ENCODE results near the gene UBTD2.
"Not testable (repeated sequence)": the region's sequence is repeated elsewhere in the genome, so short reads cannot be mapped to it uniquely, and the experiment has no call there.

Gene UBTD2

GRCh38 chr5:172245046-172245445 is 38.5 kb downstream of the UBTD2 start:
- no peak for DNase-seq

- DNase-seq = no peak
Measured at GRCh38 chr5:172243302-172243701, 40.3 kb downstream of the UBTD2 start.

DNA sequence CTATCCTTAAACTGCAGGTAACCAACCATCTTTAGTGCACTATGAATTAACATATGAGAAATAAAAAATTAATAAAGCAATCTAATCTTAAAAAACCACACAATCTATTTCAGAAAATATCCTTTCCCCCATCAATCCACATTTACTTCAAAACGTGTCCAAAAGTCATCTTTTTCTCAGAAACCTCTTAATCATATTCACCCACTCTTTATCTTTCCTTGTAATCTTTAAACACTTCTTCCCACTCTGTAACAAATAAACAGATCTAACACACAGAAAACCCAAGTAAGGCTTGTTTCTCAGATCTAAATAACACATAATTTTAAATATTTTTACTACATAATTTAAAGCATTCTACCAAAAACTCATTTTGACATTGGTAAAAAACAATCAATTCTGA is 45.2 kb downstream of the UBTD2 start:
- no peak for DNase-seq

GRCh38 chr5:172235827-172236736 is 47.5 kb downstream of the UBTD2 start:
- DNase-seq = no peak

GRCh38 chr5:172235132-172235780 is 48.3 kb downstream of the UBTD2 start:
- no peak for DNase-seq

GRCh38 chr5:172234031-172234430 is 49.5 kb downstream of the UBTD2 start:
- DNase-seq = no peak

DNA sequence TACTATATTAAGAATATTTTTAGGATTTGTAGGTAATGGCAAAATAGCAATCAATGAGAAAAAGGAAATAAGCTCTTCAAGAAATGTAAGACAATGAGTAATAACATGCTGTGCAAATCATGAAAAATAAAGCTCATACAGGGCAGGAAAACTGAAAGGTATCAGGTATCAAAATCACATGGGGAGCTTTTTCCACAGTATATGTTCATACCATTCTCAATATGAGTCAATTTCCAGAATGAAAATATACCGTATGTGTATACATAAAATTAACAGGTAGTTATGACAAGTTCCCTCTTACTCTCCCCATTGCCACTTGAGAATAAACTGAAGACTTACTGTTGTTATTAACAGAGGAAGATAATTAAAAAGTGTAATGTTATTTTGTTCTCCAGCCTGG is 53.7 kb downstream of the UBTD2 start:
- no peak for DNase-seq

GRCh38 chr5:172224996-172225395 is 58.6 kb downstream of the UBTD2 start:
- DNase-seq = no peak

- no peak for DNase-seq
Measured at GRCh38 chr5:172223901-172224873, 59.4 kb downstream of the UBTD2 start.

DNA sequence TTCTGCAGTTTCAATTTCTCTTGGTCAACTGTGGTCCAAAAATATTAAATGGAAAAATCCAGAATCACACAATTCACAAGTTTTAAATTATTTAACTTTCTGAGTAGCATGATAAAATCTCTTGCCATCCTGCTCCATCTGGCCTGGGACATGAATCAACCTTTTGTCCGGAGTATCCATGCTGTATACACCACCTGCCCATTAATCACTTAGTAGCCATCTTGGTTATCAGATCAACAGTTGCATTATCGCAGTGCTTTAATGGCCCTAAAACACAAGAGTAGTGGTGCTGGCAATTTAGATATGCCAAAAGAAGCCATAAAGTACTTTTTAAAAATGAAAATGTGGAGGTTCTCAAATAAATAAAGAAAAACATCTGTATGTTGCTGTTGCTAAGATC is 64.3 kb downstream of the UBTD2 start:
- no peak for DNase-seq

GRCh38 chr5:172216345-172216744 is 67.2 kb downstream of the UBTD2 start:
- no peak for DNase-seq

- DNase-seq = no peak
Measured at GRCh38 chr5:172213126-172213525, 70.4 kb downstream of the UBTD2 start.

DNA sequence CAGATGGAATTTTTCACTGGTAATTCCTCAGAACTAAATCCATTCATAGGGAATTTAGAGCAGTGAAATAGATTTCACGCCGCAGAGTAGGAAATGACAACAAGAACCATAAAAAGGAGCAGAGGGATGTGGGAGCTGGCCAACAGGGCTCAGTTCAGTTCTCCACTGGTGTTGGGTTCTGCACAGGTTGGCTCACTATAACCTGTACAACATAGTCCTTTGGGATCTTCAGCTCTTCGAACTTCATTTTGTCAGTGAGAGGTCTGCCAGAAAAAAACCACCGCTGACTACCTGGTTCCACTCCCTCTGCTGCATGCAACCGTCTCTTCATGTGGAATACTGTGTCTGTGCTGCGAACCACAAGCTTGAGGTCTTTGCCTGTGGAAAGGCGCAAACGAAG is 71.9 kb downstream of the UBTD2 start:
- no peak for DNase-seq

DNA sequence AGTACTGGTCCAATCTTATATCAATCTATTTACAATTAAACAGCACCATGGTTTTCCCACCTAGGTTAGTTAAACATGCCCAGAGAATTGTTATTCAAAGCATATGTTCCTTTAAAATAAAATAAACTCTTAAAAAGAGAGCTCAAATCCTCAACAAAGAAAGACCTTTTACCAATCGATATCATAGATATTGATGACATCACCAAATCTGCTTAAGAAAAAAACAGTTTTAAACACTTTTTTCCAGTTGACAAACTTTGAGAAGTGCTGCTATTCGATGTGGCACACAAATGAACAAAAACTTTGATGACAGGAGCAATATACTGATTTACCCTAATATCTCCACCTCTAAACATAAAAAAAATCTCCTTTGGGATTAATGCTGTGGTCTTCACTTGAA is 73.8 kb downstream of the UBTD2 start:
- no peak for DNase-seq

DNA sequence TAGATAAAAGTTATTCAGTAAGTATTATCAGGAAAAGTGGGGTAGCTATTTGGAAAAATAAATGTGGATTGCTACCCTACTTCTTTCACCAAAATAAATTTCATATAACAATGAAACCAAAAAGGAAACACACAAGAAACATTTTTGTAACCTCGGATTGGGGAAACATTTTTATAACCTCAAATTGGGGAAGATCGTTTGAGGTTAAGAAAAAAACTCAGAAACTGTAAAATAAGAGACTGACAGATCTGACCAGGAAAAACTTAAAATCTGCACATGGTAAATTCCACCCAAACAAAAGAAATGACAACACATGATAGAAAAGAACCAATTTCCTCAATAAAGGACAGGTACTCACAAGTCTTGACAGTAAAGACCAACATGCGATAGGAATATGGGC is 76.1 kb downstream of the UBTD2 start:
- DNase-seq = no peak

GRCh38 chr5:172205984-172206383 is 77.6 kb downstream of the UBTD2 start:
- not testable (repeated sequence) for DNase-seq

- no peak for DNase-seq
Measured at GRCh38 chr5:172200476-172200875, 83.1 kb downstream of the UBTD2 start.

GRCh38 chr5:172199446-172199845 is 84.1 kb downstream of the UBTD2 start:
- DNase-seq = no peak

DNA sequence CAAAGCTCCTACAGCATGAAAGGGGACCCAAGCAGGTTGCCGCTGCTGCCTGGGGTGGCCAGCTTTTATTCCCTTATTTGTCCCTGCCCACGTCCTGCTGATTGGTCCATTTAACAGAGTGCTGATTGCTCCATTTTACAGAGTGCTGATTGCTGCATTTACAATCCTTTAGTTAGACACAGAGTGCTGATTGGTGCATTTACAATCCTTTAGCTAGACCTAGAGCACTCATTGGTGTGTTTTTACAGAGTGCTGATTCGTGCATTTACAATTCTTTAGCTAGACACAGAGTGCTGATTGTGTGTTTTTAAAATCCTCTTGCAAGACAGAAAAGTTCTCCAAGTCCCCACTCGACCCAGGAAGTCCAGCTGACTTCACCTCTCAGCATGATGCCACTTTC is 85.8 kb downstream of the UBTD2 start:
- DNase-seq = not testable (repeated sequence)

- no peak for DNase-seq
Measured at GRCh38 chr5:172194985-172195774, 88.4 kb downstream of the UBTD2 start.

GRCh38 chr5:172193872-172194271 is 89.7 kb downstream of the UBTD2 start, which contains the start of gene EFCAB9:
TSS of gene EFCAB9 (plus strand) at chr5:172194172. CDS start at chr5:172194173, 1 bp downstream.
- no peak for DNase-seq

GRCh38 chr5:172189693-172190296 is 93.8 kb downstream of the UBTD2 start:
- no peak for DNase-seq
